ENCODE measurements around the gene DAB2IP.
A peak's percentile ranks its signal among the peaks of the same experiment; 100 is the strongest.

Gene DAB2IP

GRCh38 chr9:121649476-121650216, 1.8 kb upstream of the DAB2IP start:
- H3K4me3 ChIP-seq (ENCODE audit: low read length), result no peak overlapping the region
- DNase-seq (ENCODE audit: low read depth), result no peak
- no peak for TF ChIP-seq CTCF (IDR thresholded peaks at IDR 0.05; ENCODE audit: insufficient read depth, low read depth, low read length, missing control alignments)

GRCh38 chr9:121650217-121651007, 1.0 kb upstream of the DAB2IP start:
- no peak overlapping the region for H3K4me3 ChIP-seq (ENCODE audit: low read length)
- peak; percentile 52 for DNase-seq (ENCODE audit: low read depth)
- TF ChIP-seq CTCF (IDR thresholded peaks at IDR 0.05; ENCODE audit: insufficient read depth, low read depth, low read length, missing control alignments), result no peak

- TF ChIP-seq CTCF (IDR thresholded peaks at IDR 0.05; ENCODE audit: insufficient read depth, low read depth, low read length, missing control alignments), result no peak
- DNase-seq (ENCODE audit: low read depth), result no peak
- peak overlapping the region; percentile 14 for H3K4me3 ChIP-seq (ENCODE audit: low read length)
These were observed 483 bp upstream of the DAB2IP start for GRCh38 chr9:121651008-121651294.

- no peak for TF ChIP-seq CTCF (IDR thresholded peaks at IDR 0.05; ENCODE audit: insufficient read depth, low read depth, low read length, missing control alignments)
- no peak for DNase-seq (ENCODE audit: low read depth)
- H3K4me3 ChIP-seq (ENCODE audit: low read length), result peak overlapping the region; percentile 35
These were observed 795 bp downstream of the DAB2IP start for GRCh38 chr9:121652021-121652837.

- no peak overlapping the region for H3K4me3 ChIP-seq (ENCODE audit: low read length)
- no peak for DNase-seq (ENCODE audit: low read depth)
- no peak for TF ChIP-seq CTCF (IDR thresholded peaks at IDR 0.05; ENCODE audit: insufficient read depth, low read depth, low read length, missing control alignments)
These were observed 1.4 kb downstream of the DAB2IP start for GRCh38 chr9:121652838-121653231.

GRCh38 chr9:121654499-121655140, 3.2 kb downstream of the DAB2IP start:
- H3K4me3 ChIP-seq (ENCODE audit: low read length), result no peak overlapping the region
- no peak for DNase-seq (ENCODE audit: low read depth)
- no peak for TF ChIP-seq CTCF (IDR thresholded peaks at IDR 0.05; ENCODE audit: insufficient read depth, low read depth, low read length, missing control alignments)
